IPS DF 19.7 (cell line): ENCODE results near the gene GAS7.

ENCODE experiments used
- DNase-seq: peaks from one replicate; pipeline ENCODE4 v3.0.0-alpha.2; 2013; ENCODE audit warnings: low read depth, low spot score

The GAS7 gene

GRCh38 chr17:10171581-10171981, 26.8 kb downstream of the GAS7 start:
- DNase-seq = no peak

GRCh38 chr17:10171122-10171571, 27.3 kb downstream of the GAS7 start:
- no peak for DNase-seq

GRCh38 chr17:10170233-10170632, 28.2 kb downstream of the GAS7 start:
- DNase-seq = no peak

GRCh38 chr17:10169290-10169689, 29.1 kb downstream of the GAS7 start:
- DNase-seq = no peak

GRCh38 chr17:10166176-10166935, 32.0 kb downstream of the GAS7 start:
- no peak for DNase-seq

GRCh38 chr17:10162096-10162495, 36.3 kb downstream of the GAS7 start:
- DNase-seq = no peak

GRCh38 chr17:10161386-10161785, 37.0 kb downstream of the GAS7 start:
- DNase-seq = no peak

GRCh38 chr17:10156948-10157607, 41.3 kb downstream of the GAS7 start:
- no peak for DNase-seq

- DNase-seq = no peak
Measured at GRCh38 chr17:10156599-10156947, 41.8 kb downstream of the GAS7 start.

GRCh38 chr17:10156077-10156435, 42.4 kb downstream of the GAS7 start:
- no peak for DNase-seq

- no peak for DNase-seq
Measured at GRCh38 chr17:10155371-10156076, 42.9 kb downstream of the GAS7 start.

GRCh38 chr17:10151667-10152496, 46.5 kb downstream of the GAS7 start:
- DNase-seq = no peak

- no peak for DNase-seq
Measured at GRCh38 chr17:10149573-10150399, 48.6 kb downstream of the GAS7 start.

- no peak for DNase-seq
Measured at GRCh38 chr17:10147761-10148415, 50.5 kb downstream of the GAS7 start.

GRCh38 chr17:10147040-10147439, 51.4 kb downstream of the GAS7 start:
- no peak for DNase-seq

GRCh38 chr17:10144982-10145381, 53.4 kb downstream of the GAS7 start:
- no peak for DNase-seq

- DNase-seq = no peak
Measured at GRCh38 chr17:10144456-10144855, 54.0 kb downstream of the GAS7 start.

- DNase-seq = no peak
Measured at GRCh38 chr17:10141436-10141835, 57.0 kb downstream of the GAS7 start.

GRCh38 chr17:10139577-10139976, 58.8 kb downstream of the GAS7 start:
- DNase-seq = no peak

GRCh38 chr17:10136258-10136981, 62.0 kb downstream of the GAS7 start:
- DNase-seq = no peak
